H9 (cell line): ENCODE measurements around the gene SYNRG. TPM values are rescaled to one million over a fixed set of nuclear protein-coding genes. Genes with fewer than 3 reads are reported as not detected.

Source experiments
- DNase-seq: peaks from one replicate; pipeline ENCODE4 v3.0.0-alpha.2; 2017
- H2AFZ ChIP-seq: one replicate; pipeline ENCODE4 v1.6.1; 2013; ENCODE audit warnings: mild to moderate bottlenecking, low read length, control low read depth, moderate library complexity
- H2AK5ac ChIP-seq: 2 replicates; pipeline ENCODE4 v1.6.1; 2013; ENCODE audit warnings: low read length, control low read depth, mixed read lengths; ENCODE audit not compliant: insufficient read length
- H2BK120ac ChIP-seq: one replicate; pipeline ENCODE4 v1.6.1; 2013; ENCODE audit warnings: low read depth, mild to moderate bottlenecking, low read length, control low read depth, inconsistent platforms; ENCODE audit not compliant: poor library complexity, severe bottlenecking
- H2BK12ac ChIP-seq: 2 replicates; pipeline ENCODE4 v1.6.1; 2013; ENCODE audit warnings: low read length, control low read depth, mixed read lengths, low read depth; ENCODE audit not compliant: insufficient read length
- H2BK15ac ChIP-seq: 2 replicates; pipeline ENCODE4 v1.6.1; 2013; ENCODE audit warnings: low read depth, low read length, control low read depth
- H2BK20ac ChIP-seq: one replicate; pipeline ENCODE4 v1.6.1; 2013; ENCODE audit warnings: low read depth, mild to moderate bottlenecking, low read length, control low read depth, inconsistent platforms; ENCODE audit not compliant: poor library complexity, severe bottlenecking
- H2BK5ac ChIP-seq: 2 replicates; pipeline ENCODE4 v1.6.1; 2013; ENCODE audit warnings: low read length, control low read depth, mixed read lengths; ENCODE audit not compliant: insufficient read length
- H3K14ac ChIP-seq: 2 replicates; pipeline ENCODE4 v1.6.1; 2013; ENCODE audit warnings: low read length, control low read depth; ENCODE audit not compliant: insufficient read depth
- H3K18ac ChIP-seq: 2 replicates; pipeline ENCODE4 v1.6.1; 2013; ENCODE audit warnings: low read depth, mild to moderate bottlenecking, mixed read lengths, low read length, control low read depth; ENCODE audit not compliant: insufficient read length
- H3K23ac ChIP-seq: 2 replicates; pipeline ENCODE4 v1.6.1; 2013; ENCODE audit warnings: low read length, control low read depth, mixed read lengths, low read depth; ENCODE audit not compliant: insufficient read length
- H3K23me2 ChIP-seq: 2 replicates; pipeline ENCODE4 v1.6.1; 2013; ENCODE audit warnings: low read depth, mild to moderate bottlenecking, mixed read lengths, low read length, control low read depth; ENCODE audit not compliant: insufficient read length, poor library complexity, severe bottlenecking
- H3K27ac ChIP-seq: 2 replicates; pipeline ENCODE4 v1.5.1; 2013; ENCODE audit warnings: low read length, control low read depth, mixed read lengths, low read depth; ENCODE audit not compliant: insufficient read length
- H3K27me3 ChIP-seq: 2 replicates; pipeline ENCODE4 v1.6.1; 2013; ENCODE audit warnings: low read length, control low read depth, inconsistent platforms; ENCODE audit not compliant: insufficient read depth
- H3K4ac ChIP-seq: 2 replicates; pipeline ENCODE4 v1.6.1; 2013; ENCODE audit warnings: low read depth, mild to moderate bottlenecking, control low read depth, inconsistent platforms, low read length, moderate library complexity
- H3K4me1 ChIP-seq: 2 replicates; pipeline ENCODE4 v1.6.1; 2013; ENCODE audit warnings: low read length, control low read depth, inconsistent platforms; ENCODE audit not compliant: insufficient read depth
- H3K4me2 ChIP-seq: 2 replicates; pipeline ENCODE4 v1.6.1; 2013; ENCODE audit warnings: low read length, control low read depth, mixed read lengths; ENCODE audit not compliant: insufficient read length, insufficient read depth
- H3K56ac ChIP-seq: 2 replicates; pipeline ENCODE4 v1.6.1; 2013; ENCODE audit warnings: low read depth, mild to moderate bottlenecking, mixed read lengths, low read length, control low read depth; ENCODE audit not compliant: insufficient read length
- H3K79me1 ChIP-seq: 2 replicates; pipeline ENCODE4 v1.6.1; 2013; ENCODE audit warnings: low read depth, mild to moderate bottlenecking, moderate library complexity, low read length, control low read depth, inconsistent platforms; ENCODE audit not compliant: insufficient read depth, poor library complexity, severe bottlenecking
- H3K79me2 ChIP-seq: 2 replicates; pipeline ENCODE4 v1.6.1; 2013; ENCODE audit warnings: low read length, control low read depth, inconsistent platforms; ENCODE audit not compliant: insufficient read depth
- H3K9ac ChIP-seq: 2 replicates; pipeline ENCODE4 v1.6.1; 2013; ENCODE audit warnings: low read length, control low read depth, mixed read lengths; ENCODE audit not compliant: insufficient read length; ENCODE audit errors: extremely low read depth
- H3K9me3 ChIP-seq: one replicate; pipeline ENCODE4 v1.6.1; 2013; ENCODE audit warnings: low read depth, low read length, inconsistent platforms; ENCODE audit not compliant: control insufficient read depth
- H3T11ph ChIP-seq: one replicate; pipeline ENCODE4 v1.6.1; 2013; ENCODE audit warnings: mild to moderate bottlenecking, low read length, control low read depth, inconsistent platforms
- H4K20me1 ChIP-seq: one replicate; pipeline ENCODE4 v1.6.1; 2013; ENCODE audit not compliant: control insufficient read depth, insufficient read length, insufficient read depth
- H4K5ac ChIP-seq: 2 replicates; pipeline ENCODE4 v1.6.1; 2013; ENCODE audit warnings: low read depth, mild to moderate bottlenecking, mixed read lengths, low read length, control low read depth; ENCODE audit not compliant: insufficient read length
- H4K8ac ChIP-seq: replicated peaks from 2 replicates; pipeline ENCODE4 v1.6.1; 2013; ENCODE audit warnings: low read length, control low read depth, mixed read lengths, low read depth; ENCODE audit not compliant: insufficient read length
- H4K91ac ChIP-seq: 2 replicates; pipeline ENCODE4 v1.6.1; 2013; ENCODE audit warnings: low read depth, mild to moderate bottlenecking, moderate library complexity, mixed read lengths, low read length, control low read depth; ENCODE audit not compliant: insufficient read length
- H3K27ac Mint-ChIP-seq, 3 experiments: 2 replicates in 2 of 3; 3 replicates in 1 of 3; pipeline ENCODE4 v1.8.0; 2020 to 2021; ENCODE audit warnings: mixed read lengths in 3 of 3, mild to moderate bottlenecking in 1 of 3, moderate library complexity in 1 of 3
- H3K27me3 Mint-ChIP-seq: 2 replicates; pipeline ENCODE4 v1.8.0; 2021; ENCODE audit warnings: low read depth, mild to moderate bottlenecking, moderate library complexity, mixed read lengths
- H3K36me3 Mint-ChIP-seq, 3 experiments: 2 replicates in 2 of 3; 3 replicates in 1 of 3; pipeline ENCODE4 v1.8.0; 2020 to 2021; ENCODE audit warnings: low read depth in 3 of 3, mixed read lengths in 3 of 3; ENCODE audit not compliant: insufficient read depth in 1 of 3
- H3K4me1 Mint-ChIP-seq, 2 experiments: 2 replicates each; pipeline ENCODE4 v1.8.0; 2020; ENCODE audit warnings: mixed read lengths in 2 of 2
- H3K4me3 Mint-ChIP-seq, 2 experiments: 2 replicates in 1 of 2; 3 replicates in 1 of 2; pipeline ENCODE4 v1.8.0; 2020 to 2021; ENCODE audit warnings: mild to moderate bottlenecking in 2 of 2, mixed read lengths in 2 of 2, moderate library complexity in 1 of 2
- H3K9me3 Mint-ChIP-seq, 2 experiments: 2 replicates in 1 of 2; 3 replicates in 1 of 2; pipeline ENCODE4 v1.8.0; 2020; ENCODE audit warnings: mild to moderate bottlenecking in 2 of 2, mixed read lengths in 2 of 2, moderate library complexity in 1 of 2
- WGBS: extraction: QIAGEN DNeasy Blood & Tissue Kit; methylation state at CpG from one replicate; pipeline ENCODE4 v1.1.7; 2013; ENCODE audit warnings: missing lambda C conversion rate, low lambda C conversion rate, mixed read lengths; ENCODE audit not compliant: insufficient read length; ENCODE audit errors: extremely low coverage; 5-methylcytosine and 5-hydroxymethylcytosine counted together
- total RNA-seq: library from RNA; stranded (reverse); gene quantifications from 2 replicates; pipeline ENCODE4 v1.2.1, GENCODE V29; 2021
- TF ChIP-seq, protein P1 (sequence below): fragments of 200-600 bp; sonication (generic); conservative IDR thresholded peaks from 3 replicates; pipeline ENCODE4 v1.8.0; 2021; ENCODE audit warnings: antibody characterized with exemption, mild to moderate bottlenecking

Gene SYNRG
- total RNA-seq, 1 experiment from 2014 or later = 30.5 TPM

DNA sequence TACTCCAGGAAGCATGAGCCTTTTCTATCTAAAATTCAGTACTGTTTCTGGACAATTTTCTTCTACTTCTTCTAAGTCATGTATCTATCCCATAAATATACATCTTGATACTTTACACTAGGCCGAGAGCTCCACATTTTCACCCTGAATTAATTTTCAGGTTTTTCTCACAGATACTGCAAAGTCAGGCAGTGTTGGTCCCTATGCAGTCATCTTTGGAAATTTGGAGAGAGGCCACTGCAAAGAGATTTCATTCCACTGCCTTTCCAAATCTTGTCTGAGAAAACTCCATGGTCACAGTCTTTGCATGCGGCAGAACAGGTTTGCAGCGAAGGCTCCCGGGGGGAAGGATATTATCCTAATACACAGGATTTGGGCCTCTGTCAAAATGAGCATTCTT, 91.3 kb downstream of the SYNRG start:
- no peak overlapping the region for H2BK120ac ChIP-seq
- no peak for DNase-seq
- no peaks in the 10 kb centered on the region for H3K79me2 ChIP-seq
- H4K20me1 ChIP-seq = no peaks in the 10 kb centered on the region
- no peaks in the 10 kb centered on the region for H3K79me1 ChIP-seq
- H2BK15ac ChIP-seq = no peak overlapping the region
- H2AK5ac ChIP-seq = no peak overlapping the region
- H4K5ac ChIP-seq = no peak overlapping the region
- no peaks in the 10 kb centered on the region for H3K9me3 ChIP-seq
- no peaks in the 10 kb centered on the region for H3K27me3 Mint-ChIP-seq
- no peaks in the 10 kb centered on the region for H3K23me2 ChIP-seq
- H3T11ph ChIP-seq = no peak overlapping the region
- H3K36me3 Mint-ChIP-seq = peaks cover 6 to 51% (median 27%) of the 10 kb centered on the region in 3 experiments; a peak in 6 of 7 replicates
- H4K91ac ChIP-seq = no peak overlapping the region
- H3K27ac Mint-ChIP-seq = no peak overlapping the region
- H4K8ac ChIP-seq = no peak overlapping the region
- peaks cover 0 to 4% of the 10 kb centered on the region in 2 experiments; a peak in 1 of 4 replicates for H3K4me1 Mint-ChIP-seq
- WGBS = no CpG with 5 or more reads among the region's 4 CpGs
- H3K4me1 ChIP-seq = no peaks in the 10 kb centered on the region
- TF ChIP-seq, protein P1, sequence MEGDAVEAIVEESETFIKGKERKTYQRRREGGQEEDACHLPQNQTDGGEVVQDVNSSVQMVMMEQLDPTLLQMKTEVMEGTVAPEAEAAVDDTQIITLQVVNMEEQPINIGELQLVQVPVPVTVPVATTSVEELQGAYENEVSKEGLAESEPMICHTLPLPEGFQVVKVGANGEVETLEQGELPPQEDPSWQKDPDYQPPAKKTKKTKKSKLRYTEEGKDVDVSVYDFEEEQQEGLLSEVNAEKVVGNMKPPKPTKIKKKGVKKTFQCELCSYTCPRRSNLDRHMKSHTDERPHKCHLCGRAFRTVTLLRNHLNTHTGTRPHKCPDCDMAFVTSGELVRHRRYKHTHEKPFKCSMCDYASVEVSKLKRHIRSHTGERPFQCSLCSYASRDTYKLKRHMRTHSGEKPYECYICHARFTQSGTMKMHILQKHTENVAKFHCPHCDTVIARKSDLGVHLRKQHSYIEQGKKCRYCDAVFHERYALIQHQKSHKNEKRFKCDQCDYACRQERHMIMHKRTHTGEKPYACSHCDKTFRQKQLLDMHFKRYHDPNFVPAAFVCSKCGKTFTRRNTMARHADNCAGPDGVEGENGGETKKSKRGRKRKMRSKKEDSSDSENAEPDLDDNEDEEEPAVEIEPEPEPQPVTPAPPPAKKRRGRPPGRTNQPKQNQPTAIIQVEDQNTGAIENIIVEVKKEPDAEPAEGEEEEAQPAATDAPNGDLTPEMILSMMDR = no peak
- H3K27ac ChIP-seq = no peak overlapping the region
- no peak overlapping the region for H3K56ac ChIP-seq
- no peaks in the 10 kb centered on the region for H3K27me3 ChIP-seq
- no peaks in the 10 kb centered on the region for H3K9me3 Mint-ChIP-seq
- H2BK20ac ChIP-seq = no peak overlapping the region
- H3K14ac ChIP-seq = no peak overlapping the region
- H3K9ac ChIP-seq = no peak overlapping the region
- no peak overlapping the region for H2AFZ ChIP-seq
- H2BK12ac ChIP-seq = no peak overlapping the region
- no peak overlapping the region for H2BK5ac ChIP-seq
- no peak overlapping the region for H3K4me3 Mint-ChIP-seq
- no peak overlapping the region for H3K18ac ChIP-seq
- no peak overlapping the region for H3K23ac ChIP-seq
- no peak overlapping the region for H3K4ac ChIP-seq
- H3K4me2 ChIP-seq = no peak overlapping the region
